HepG2 (cell line): Measurements from ENCODE around the gene PEX3. TPM values are rescaled to one million over a fixed set of nuclear protein-coding genes. Genes with fewer than 3 reads are reported as not detected.

Source experiments
- BRF2 ChIP-seq: sonication (generic); formaldehyde crosslinking; IDR thresholded peaks from 2 replicates; pipeline ENCODE4 v1.8.1; 2022; ENCODE audit warnings: mild to moderate bottlenecking, missing genetic modification reagents
- CCDC6 ChIP-seq: sonication (generic); formaldehyde crosslinking; IDR thresholded peaks from 2 replicates; pipeline ENCODE4 v1.8.1; 2022; ENCODE audit warnings: mild to moderate bottlenecking, missing genetic modification reagents, moderate library complexity
- FIP1L1 ChIP-seq: fragments of 200-400 bp; formaldehyde crosslinking; IDR thresholded peaks from 2 replicates; pipeline ENCODE4 v1.6.1; 2018; ENCODE audit warnings: low read depth, mild to moderate bottlenecking, low read length, moderate library complexity, borderline replicate concordance; ENCODE audit not compliant: insufficient read depth
- FOXK2 ChIP-seq: fragments of 450-650 bp; IDR thresholded peaks from 2 replicates; pipeline ENCODE4 v1.6.1; 2016
- HNF1A ChIP-seq, 2 experiments: sonication (generic) in 1 of 2; formaldehyde crosslinking in 1 of 2; IDR thresholded peaks; 2 replicates each; pipeline versions ENCODE4 v1.4.0 to v1.6.1; 2016 to 2020; ENCODE audit warnings: borderline replicate concordance in 1 of 2, low read depth in 1 of 2, mild to moderate bottlenecking in 1 of 2, missing genetic modification reagents in 1 of 2
- HNRNPLL ChIP-seq: fragments of 200-400 bp; formaldehyde crosslinking; IDR thresholded peaks from 2 replicates; pipeline ENCODE4 v1.6.1; 2017; ENCODE audit warnings: mild to moderate bottlenecking, low read depth, low read length; ENCODE audit not compliant: poor library complexity, severe bottlenecking
- HOXD1 ChIP-seq: sonication (generic); formaldehyde crosslinking; IDR thresholded peaks from 2 replicates; pipeline ENCODE4 v1.5.0; 2020; ENCODE audit warnings: missing genetic modification reagents
- MNT ChIP-seq: fragments of 450-650 bp; IDR thresholded peaks from 2 replicates; pipeline ENCODE4 v1.6.1; 2016
- NFATC3 ChIP-seq: sonication (generic); formaldehyde crosslinking; IDR thresholded peaks from 2 replicates; pipeline ENCODE4 v1.5.1; 2020; ENCODE audit warnings: mild to moderate bottlenecking, missing genetic modification reagents
- NR2F1 ChIP-seq, 2 experiments: fragments of 450-650 bp in 1 of 2; formaldehyde crosslinking in 1 of 2; IDR thresholded peaks; 2 replicates each; pipeline versions ENCODE4 v1.5.0 to v1.6.1; 2016 to 2020; ENCODE audit warnings: mild to moderate bottlenecking in 1 of 2, missing compliant biosample characterization in 1 of 2, missing genetic modification reagents in 1 of 2, moderate library complexity in 1 of 2
- PTBP1 ChIP-seq: fragments of 200-400 bp; formaldehyde crosslinking; IDR thresholded peaks from 2 replicates; pipeline ENCODE4 v1.6.1; 2018; ENCODE audit warnings: low read length, low read depth; ENCODE audit not compliant: poor library complexity, severe bottlenecking
- SKIL ChIP-seq: sonication (generic); formaldehyde crosslinking; IDR thresholded peaks from 2 replicates; pipeline ENCODE4 v1.8.0; 2022; ENCODE audit warnings: missing genetic modification reagents, mild to moderate bottlenecking, moderate library complexity, borderline replicate concordance
- THAP7 ChIP-seq: sonication (generic); formaldehyde crosslinking; IDR thresholded peaks from 2 replicates; pipeline ENCODE4 v1.8.1; 2023; ENCODE audit warnings: mild to moderate bottlenecking, missing genetic modification reagents
- ZFP36L2 ChIP-seq: sonication (generic); formaldehyde crosslinking; IDR thresholded peaks from 2 replicates; pipeline ENCODE4 v1.4.0; 2020; ENCODE audit warnings: missing genetic modification reagents
- ZNF253 ChIP-seq: sonication (generic); formaldehyde crosslinking; IDR thresholded peaks from 2 replicates; pipeline ENCODE4 v1.8.0; 2022; ENCODE audit warnings: mild to moderate bottlenecking, missing genetic modification reagents, borderline replicate concordance
- ZNF761 ChIP-seq: sonication (generic); formaldehyde crosslinking; conservative IDR thresholded peaks from 2 replicates; pipeline ENCODE4 v1.4.0; 2020; ENCODE audit warnings: mild to moderate bottlenecking, missing genetic modification reagents
- ZNF816 ChIP-seq: sonication (generic); formaldehyde crosslinking; IDR thresholded peaks from 2 replicates; pipeline ENCODE4 v1.8.0; 2022; ENCODE audit warnings: missing genetic modification reagents, mild to moderate bottlenecking, borderline replicate concordance
- polyA plus RNA-seq, 8 experiments: library from polyadenylated mRNA; depleted of rRNA in 3 of 8; stranded (reverse) in 7 of 8; unstranded in 1 of 8; fragments of >200 nt; fragmentation: Illumina TruSeq in 4 of 8; extraction: Trizol in 4 of 8; gene quantifications; 2 replicates each; pipeline versions ENCODE4 v1.2.1 to v1.2.3, GENCODE V29; 2011 to 2016; ENCODE audit warnings: low read depth in 4 of 8, missing spikeins in 1 of 8, mixed read lengths in 1 of 8; ENCODE audit not compliant: insufficient read depth in 1 of 8
- total RNA-seq, 5 experiments: library from RNA; depleted of rRNA; stranded (reverse); fragments of >200 nt; fragmentation: Illumina TruSeq; extraction: Trizol; gene quantifications; 2 replicates each; pipeline ENCODE4 v1.2.3, GENCODE V29; 2016; ENCODE audit warnings: low read depth in 1 of 5

The PEX3 gene
- total and polyA plus RNA-seq, 2 of the 13 experiments (the other 11 are each of a cell fraction or from before 2014, with no cell fraction given) = 30.9 to 40.8 TPM

GRCh38 chr6:143450453-143451371, at the start of gene PEX3, which contains the start of gene ADAT2 (continued):
- peak; percentile 55; the same call in 1 of the 2 replicates for TF ChIP-seq FOXK2
- peak; percentile 95 for TF ChIP-seq ZNF761 (CRISPR knock-in tag)
- peak; percentile 99 for TF ChIP-seq CCDC6 (CRISPR knock-in tag)
- TF ChIP-seq ZNF253 (CRISPR knock-in tag) = peak; percentile 94; the same call in 1 of the 2 replicates
- TF ChIP-seq SKIL = peak; percentile 84
- TF ChIP-seq MNT = peak; percentile 64
- TF ChIP-seq BRF2 (CRISPR knock-in tag) = peak; percentile 97
- TF ChIP-seq HOXD1 (CRISPR knock-in tag) = peak; percentile 98
- TF ChIP-seq FIP1L1 = peak; percentile 88
- TF ChIP-seq HNRNPLL = peak; percentile 97
- peak; percentile 99 for TF ChIP-seq ZNF816 (CRISPR knock-in tag)
- TF ChIP-seq NFATC3 (CRISPR knock-in tag) = no peak
- peak; percentile 8 to 65; a peak in 3 of 4 replicates for TF ChIP-seq NR2F1 (CRISPR knock-in tag; IDR thresholded peaks at IDR 0.05)
- peak; percentile 71; the same call in 1 of the 2 replicates for TF ChIP-seq THAP7
- peak; percentile 77 for TF ChIP-seq HNF1A (IDR thresholded peaks at IDR 0.05; ENCODE audit: low read depth)
- peak; percentile 89; the same call in 1 of the 2 replicates for TF ChIP-seq HNF1A (CRISPR knock-in tag; IDR thresholded peaks at IDR 0.05; ENCODE audit: borderline replicate concordance)
- TF ChIP-seq PTBP1 = peak; percentile 98
- peak; percentile 74; the same call in 1 of the 2 replicates for TF ChIP-seq ZFP36L2 (CRISPR knock-in tag)
